IPS-18a (cell line): ENCODE data around the gene GTF3C1.
"Not testable (repeated sequence)": the region's sequence is repeated elsewhere in the genome, so short reads cannot be mapped to it uniquely, and the experiment has no call there.

Source experiments
- H3K27ac ChIP-seq: one replicate; pipeline ENCODE4 v1.5.1; 2013; ENCODE audit warnings: low read length
- H3K27me3 ChIP-seq: one replicate; pipeline ENCODE4 v1.6.1; 2013; ENCODE audit warnings: mild to moderate bottlenecking, low read length; ENCODE audit not compliant: control insufficient read depth, insufficient read depth
- H3K36me3 ChIP-seq: one replicate; pipeline ENCODE4 v1.6.1; 2013; ENCODE audit warnings: low read depth, low read length; ENCODE audit not compliant: control insufficient read depth
- H3K4me1 ChIP-seq: one replicate; pipeline ENCODE4 v1.6.1; 2013; ENCODE audit warnings: low read depth, low read length; ENCODE audit not compliant: control insufficient read depth
- H3K4me3 ChIP-seq: one replicate; pipeline ENCODE4 v1.5.1; 2013; ENCODE audit warnings: low read length
- H3K9ac ChIP-seq: one replicate; pipeline ENCODE4 v1.6.1; 2013; ENCODE audit warnings: mild to moderate bottlenecking, low read length, moderate library complexity
- H3K9me3 ChIP-seq: one replicate; pipeline ENCODE4 v1.6.1; 2013; ENCODE audit warnings: low read depth, low read length; ENCODE audit not compliant: control insufficient read depth

Gene GTF3C1

GRCh38 chr16:27583634-27584033, 33.9 kb upstream of the GTF3C1 start:
- H3K27ac ChIP-seq: no peak overlapping the region
- H3K9me3 ChIP-seq: no peaks in the 10 kb centered on the region
- H3K4me1 ChIP-seq: peaks cover 6% of the 10 kb centered on the region
- H3K9ac ChIP-seq: no peak overlapping the region
- H3K27me3 ChIP-seq: no peaks in the 10 kb centered on the region
- no peaks in the 10 kb centered on the region for H3K36me3 ChIP-seq
- no peak overlapping the region for H3K4me3 ChIP-seq

- Histone ChIP-seq H3K36me3 (no peaks in the 10 kb centered on the region), H3K4me1 (peaks cover 6% of the 10 kb centered on the region), H3K27me3 (no peaks in the 10 kb centered on the region), H3K27ac (no peak overlapping the region), H3K9ac (no peak overlapping the region), H3K9me3 (no peaks in the 10 kb centered on the region), H3K4me3 (no peak overlapping the region)
Observed at GRCh38 chr16:27582883-27583282, 33.2 kb upstream of the GTF3C1 start.

GRCh38 chr16:27579087-27579980, 29.6 kb upstream of the GTF3C1 start:
- H3K27ac ChIP-seq: no peak overlapping the region
- no peaks in the 10 kb centered on the region for H3K9me3 ChIP-seq
- peaks cover 6% of the 10 kb centered on the region for H3K4me1 ChIP-seq
- no peak overlapping the region for H3K9ac ChIP-seq
- H3K36me3 ChIP-seq: no peaks in the 10 kb centered on the region
- H3K4me3 ChIP-seq: no peak overlapping the region
- H3K27me3 ChIP-seq: no peaks in the 10 kb centered on the region

GRCh38 chr16:27576729-27577128, 27.0 kb upstream of the GTF3C1 start:
- Histone ChIP-seq H3K36me3 (no peaks in the 10 kb centered on the region), H3K4me3 (no peak overlapping the region), H3K27me3 (no peaks in the 10 kb centered on the region), H3K9me3 (no peaks in the 10 kb centered on the region), H3K9ac (no peak overlapping the region), H3K4me1 (no peaks in the 10 kb centered on the region), H3K27ac (no peak overlapping the region)

GRCh38 chr16:27572711-27573110, 23.0 kb upstream of the GTF3C1 start:
- no peaks in the 10 kb centered on the region for H3K4me1 ChIP-seq
- H3K9me3 ChIP-seq: no peaks in the 10 kb centered on the region
- no peaks in the 10 kb centered on the region for H3K27me3 ChIP-seq
- H3K9ac ChIP-seq: no peak overlapping the region
- no peaks in the 10 kb centered on the region for H3K36me3 ChIP-seq
- no peak overlapping the region for H3K27ac ChIP-seq
- no peak overlapping the region for H3K4me3 ChIP-seq

- no peaks in the 10 kb centered on the region for H3K36me3 ChIP-seq
- H3K4me1 ChIP-seq: no peaks in the 10 kb centered on the region
- H3K27me3 ChIP-seq: no peaks in the 10 kb centered on the region
- no peak overlapping the region for H3K4me3 ChIP-seq
- H3K9me3 ChIP-seq: no peaks in the 10 kb centered on the region
- no peak overlapping the region for H3K27ac ChIP-seq
- H3K9ac ChIP-seq: no peak overlapping the region
Observed at GRCh38 chr16:27571433-27572326, 22.0 kb upstream of the GTF3C1 start.

- H3K4me1 ChIP-seq, H3K27ac ChIP-seq, H3K9me3 ChIP-seq, H3K36me3 ChIP-seq, H3K4me3 ChIP-seq, H3K9ac ChIP-seq, H3K27me3 ChIP-seq: not testable (repeated sequence)
Observed at GRCh38 chr16:27570986-27571385, 21.3 kb upstream of the GTF3C1 start.

GRCh38 chr16:27568077-27568476, 18.4 kb upstream of the GTF3C1 start:
- Histone ChIP-seq H3K36me3 (no peaks in the 10 kb centered on the region), H3K9ac (no peak overlapping the region), H3K4me1 (no peaks in the 10 kb centered on the region), H3K9me3 (no peaks in the 10 kb centered on the region), H3K27me3 (no peaks in the 10 kb centered on the region), H3K27ac (no peak overlapping the region), H3K4me3 (no peak overlapping the region)

- no peaks in the 10 kb centered on the region for H3K36me3 ChIP-seq
- no peaks in the 10 kb centered on the region for H3K4me1 ChIP-seq
- no peaks in the 10 kb centered on the region for H3K27me3 ChIP-seq
- H3K27ac ChIP-seq: no peak overlapping the region
- H3K9me3 ChIP-seq: no peaks in the 10 kb centered on the region
- H3K4me3 ChIP-seq: no peak overlapping the region
- H3K9ac ChIP-seq: no peak overlapping the region
Observed at GRCh38 chr16:27566417-27566816, 16.7 kb upstream of the GTF3C1 start.

- Histone ChIP-seq H3K4me3 (no peak overlapping the region), H3K36me3 (no peaks in the 10 kb centered on the region), H3K4me1 (no peaks in the 10 kb centered on the region), H3K27me3 (no peaks in the 10 kb centered on the region), H3K9ac (no peak overlapping the region), H3K27ac (no peak overlapping the region), H3K9me3 (no peaks in the 10 kb centered on the region)
Observed at GRCh38 chr16:27564224-27564623, 14.5 kb upstream of the GTF3C1 start.

GRCh38 chr16:27561216-27561615, 11.5 kb upstream of the GTF3C1 start:
- H3K4me1 ChIP-seq: no peaks in the 10 kb centered on the region
- H3K27me3 ChIP-seq: no peaks in the 10 kb centered on the region
- no peak overlapping the region for H3K9ac ChIP-seq
- no peaks in the 10 kb centered on the region for H3K36me3 ChIP-seq
- no peak overlapping the region for H3K27ac ChIP-seq
- no peak overlapping the region for H3K4me3 ChIP-seq
- H3K9me3 ChIP-seq: no peaks in the 10 kb centered on the region
